SK-N-MC (cell line): ENCODE data around the gene MEPE.

Experiments used
- EZH2 ChIP-seq: fragments of 200-600 bp; sonication (generic); IDR thresholded peaks from one replicate; pipeline ENCODE4 v1.6.1; 2017; ENCODE audit warnings: antibody characterized with exemption
- POLR2AphosphoS5 ChIP-seq: IDR thresholded peaks from 2 replicates; pipeline ENCODE4 v1.6.1; 2012; ENCODE audit warnings: mild to moderate bottlenecking, low read depth, low read length, borderline replicate concordance

DNA sequence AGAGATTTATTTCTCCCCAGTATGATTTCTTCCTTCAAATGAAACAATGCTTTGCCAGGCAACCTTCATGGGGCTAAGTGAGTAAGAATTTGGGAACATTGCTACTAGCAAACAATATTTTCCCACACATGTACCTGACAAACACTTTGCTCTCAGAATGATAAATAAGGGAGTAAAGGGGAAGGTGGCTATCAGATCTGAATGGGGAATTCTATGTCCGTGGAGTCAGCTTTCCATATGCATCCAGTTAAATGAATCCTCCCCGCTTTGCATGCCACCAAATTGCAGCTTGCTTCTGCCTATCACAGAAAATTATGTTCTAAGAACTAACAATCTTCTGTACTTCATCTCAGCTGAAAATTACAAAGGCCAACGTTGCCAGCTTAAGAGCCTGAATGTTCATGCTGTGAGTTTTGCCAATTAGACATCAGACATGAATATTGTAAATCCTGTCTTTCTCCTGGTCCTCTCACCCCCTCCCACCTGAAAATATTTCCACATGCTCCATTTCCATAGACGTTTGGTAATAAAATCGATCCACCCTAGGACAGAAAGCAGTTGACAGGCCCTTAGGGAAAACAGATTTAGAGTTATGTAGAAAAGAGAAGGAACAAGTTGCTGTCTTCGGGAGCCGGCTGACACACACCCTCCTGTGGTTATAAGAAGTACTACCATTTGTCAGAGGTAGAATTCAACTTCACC, 6.3 kb downstream of the MEPE start:
- no peak for TF ChIP-seq POLR2AphosphoS5
- TF ChIP-seq EZH2: no peak
